DOHH2 (cell line): ENCODE data around the gene RRN3.

Source experiments
- CTCF ChIP-seq: fragments of 200-600 bp; sonication (generic); IDR thresholded peaks from one replicate; pipeline ENCODE4 v1.5.1; 2014; ENCODE audit warnings: antibody characterized with exemption, mild to moderate bottlenecking, low read depth, low read length; ENCODE audit not compliant: poor library complexity, severe bottlenecking
- EZH2phosphoT487 ChIP-seq: fragments of 200-600 bp; sonication (generic); IDR thresholded peaks from 2 replicates; pipeline ENCODE4 v1.6.1; 2017; ENCODE audit warnings: borderline replicate concordance, mild to moderate bottlenecking, antibody characterized with exemption, low read length, moderate library complexity, mixed read lengths

- no peak for TF ChIP-seq CTCF
- TF ChIP-seq EZH2phosphoT487 = no peak
Measured at GRCh38 chr16:15053904-15054303, 40.2 kb downstream of the RRN3 start.
